Colonic mucosa (tissue), 4 donors: Measurements from ENCODE around the gene PACSIN3. TPM values are rescaled to one million over a fixed set of nuclear protein-coding genes. Genes with fewer than 3 reads are reported as not detected.

ENCODE experiments used
- DNase-seq: peaks from one replicate; pipeline ENCODE4 v3.0.0-alpha.2; 2020
- H3K27ac ChIP-seq: fragments of 200-600 bp; one replicate; pipeline ENCODE4 v1.8.0; 2021
- H3K27me3 ChIP-seq: fragments of 200-600 bp; one replicate; pipeline ENCODE4 v1.8.0; 2021
- H3K36me3 ChIP-seq: fragments of 200-600 bp; one replicate; pipeline ENCODE4 v1.8.0; 2021
- H3K4me1 ChIP-seq: fragments of 200-600 bp; one replicate; pipeline ENCODE4 v1.8.0; 2021; ENCODE audit warnings: mild to moderate bottlenecking
- H3K4me3 ChIP-seq: fragments of 200-600 bp; one replicate; pipeline ENCODE4 v1.8.0; 2021
- H3K9ac ChIP-seq, 2 donors: one replicate each; pipeline ENCODE4 v1.7.0; 2013; ENCODE audit warnings: control low read depth in 2 of 2, low read depth in 2 of 2, low read length in 2 of 2
- H3K9me3 ChIP-seq: fragments of 200-600 bp; one replicate; pipeline ENCODE4 v1.8.0; 2021
- intact Hi-C: fragments of 100-400 bp; cut with DNase I; formaldehyde crosslinking; loops from one replicate; pipeline ENCODE4 v1.14.1; 2022
- total RNA-seq, 2 donors: library from RNA; stranded (reverse); fragmentation: NEBNext Ultra II Directional in 1 of 2; extraction: Animal tissue kit (Norgen Biotek cat#: 25700) in 1 of 2; gene quantifications; one replicate each; pipeline ENCODE4 v1.2.1, GENCODE V29; 2021
- TF ChIP-seq, protein P1 (sequence below): fragments of 200-600 bp; IDR thresholded peaks from one replicate; pipeline ENCODE4 v1.8.0; 2022; ENCODE audit warnings: antibody characterized with exemption, mild to moderate bottlenecking
- donor health status: healthy.
- donor health status: DM: no; HTN: no; CAD: no.
- donor health status: DM: no; HTN: no; CAD: no.

The PACSIN3 gene
- total RNA-seq, 2 donors from 2014 or later: 3.2 to 11.2 TPM

DNA sequence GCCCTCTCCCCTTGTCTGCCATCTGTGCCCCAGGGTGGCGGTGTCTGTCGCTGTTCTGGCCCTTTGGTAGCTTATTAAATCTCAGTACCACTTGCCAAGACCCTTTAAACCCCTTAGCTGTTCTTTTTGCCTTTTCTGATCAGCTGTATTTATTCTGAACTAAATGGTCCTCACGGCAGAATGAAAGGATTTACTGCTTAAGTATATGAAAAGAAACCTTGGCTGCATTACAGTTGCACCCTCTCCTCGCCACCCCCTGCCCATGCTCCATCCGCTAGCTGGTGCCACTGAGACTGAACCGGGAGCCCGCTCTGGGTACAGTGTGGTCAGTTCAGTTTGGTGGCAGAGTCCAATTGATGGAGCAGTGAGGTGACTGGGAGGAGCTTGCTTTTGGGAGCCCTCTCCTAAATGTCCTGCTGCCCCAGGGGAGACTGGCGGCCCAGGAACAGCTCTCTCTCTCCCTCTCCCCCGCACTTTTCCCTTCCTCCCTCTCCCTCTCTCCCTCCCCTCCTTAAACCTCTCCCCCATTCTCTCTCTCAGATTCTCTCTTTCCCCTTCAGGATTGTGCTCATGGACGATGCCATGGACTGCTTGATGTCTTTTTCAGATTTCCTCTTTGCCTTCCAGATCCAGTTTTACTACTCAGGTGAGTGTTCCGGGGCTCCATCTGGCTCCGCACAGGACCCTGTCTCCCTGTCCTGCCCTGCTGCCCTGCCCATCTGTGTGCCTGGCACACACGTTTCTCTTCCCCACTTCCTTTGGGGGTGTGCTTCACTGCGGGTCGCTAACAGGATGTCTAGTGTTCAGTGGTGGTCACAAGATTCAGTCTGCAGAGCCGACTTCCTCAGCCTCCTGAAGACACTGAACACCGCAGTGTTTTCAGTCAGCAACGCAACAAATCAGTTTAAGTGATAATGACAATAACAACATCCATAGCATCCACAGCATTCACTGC is 31.3 kb downstream of the PACSIN3 start:
- no peak for DNase-seq
- H3K4me1 ChIP-seq: peaks cover 14% of the 10 kb centered on the region
- H3K9ac ChIP-seq: peak overlapping the region in 1 of 2 donors; percentile 12
- no peak overlapping the region for H3K4me3 ChIP-seq
- no peaks in the 10 kb centered on the region for H3K36me3 ChIP-seq
- no peaks in the 10 kb centered on the region for H3K27me3 ChIP-seq
- TF ChIP-seq, protein P1, sequence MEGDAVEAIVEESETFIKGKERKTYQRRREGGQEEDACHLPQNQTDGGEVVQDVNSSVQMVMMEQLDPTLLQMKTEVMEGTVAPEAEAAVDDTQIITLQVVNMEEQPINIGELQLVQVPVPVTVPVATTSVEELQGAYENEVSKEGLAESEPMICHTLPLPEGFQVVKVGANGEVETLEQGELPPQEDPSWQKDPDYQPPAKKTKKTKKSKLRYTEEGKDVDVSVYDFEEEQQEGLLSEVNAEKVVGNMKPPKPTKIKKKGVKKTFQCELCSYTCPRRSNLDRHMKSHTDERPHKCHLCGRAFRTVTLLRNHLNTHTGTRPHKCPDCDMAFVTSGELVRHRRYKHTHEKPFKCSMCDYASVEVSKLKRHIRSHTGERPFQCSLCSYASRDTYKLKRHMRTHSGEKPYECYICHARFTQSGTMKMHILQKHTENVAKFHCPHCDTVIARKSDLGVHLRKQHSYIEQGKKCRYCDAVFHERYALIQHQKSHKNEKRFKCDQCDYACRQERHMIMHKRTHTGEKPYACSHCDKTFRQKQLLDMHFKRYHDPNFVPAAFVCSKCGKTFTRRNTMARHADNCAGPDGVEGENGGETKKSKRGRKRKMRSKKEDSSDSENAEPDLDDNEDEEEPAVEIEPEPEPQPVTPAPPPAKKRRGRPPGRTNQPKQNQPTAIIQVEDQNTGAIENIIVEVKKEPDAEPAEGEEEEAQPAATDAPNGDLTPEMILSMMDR: no peak
- no peak overlapping the region for H3K27ac ChIP-seq
- H3K9me3 ChIP-seq: no peaks in the 10 kb centered on the region
- intact Hi-C loops: no loop called here

DNA sequence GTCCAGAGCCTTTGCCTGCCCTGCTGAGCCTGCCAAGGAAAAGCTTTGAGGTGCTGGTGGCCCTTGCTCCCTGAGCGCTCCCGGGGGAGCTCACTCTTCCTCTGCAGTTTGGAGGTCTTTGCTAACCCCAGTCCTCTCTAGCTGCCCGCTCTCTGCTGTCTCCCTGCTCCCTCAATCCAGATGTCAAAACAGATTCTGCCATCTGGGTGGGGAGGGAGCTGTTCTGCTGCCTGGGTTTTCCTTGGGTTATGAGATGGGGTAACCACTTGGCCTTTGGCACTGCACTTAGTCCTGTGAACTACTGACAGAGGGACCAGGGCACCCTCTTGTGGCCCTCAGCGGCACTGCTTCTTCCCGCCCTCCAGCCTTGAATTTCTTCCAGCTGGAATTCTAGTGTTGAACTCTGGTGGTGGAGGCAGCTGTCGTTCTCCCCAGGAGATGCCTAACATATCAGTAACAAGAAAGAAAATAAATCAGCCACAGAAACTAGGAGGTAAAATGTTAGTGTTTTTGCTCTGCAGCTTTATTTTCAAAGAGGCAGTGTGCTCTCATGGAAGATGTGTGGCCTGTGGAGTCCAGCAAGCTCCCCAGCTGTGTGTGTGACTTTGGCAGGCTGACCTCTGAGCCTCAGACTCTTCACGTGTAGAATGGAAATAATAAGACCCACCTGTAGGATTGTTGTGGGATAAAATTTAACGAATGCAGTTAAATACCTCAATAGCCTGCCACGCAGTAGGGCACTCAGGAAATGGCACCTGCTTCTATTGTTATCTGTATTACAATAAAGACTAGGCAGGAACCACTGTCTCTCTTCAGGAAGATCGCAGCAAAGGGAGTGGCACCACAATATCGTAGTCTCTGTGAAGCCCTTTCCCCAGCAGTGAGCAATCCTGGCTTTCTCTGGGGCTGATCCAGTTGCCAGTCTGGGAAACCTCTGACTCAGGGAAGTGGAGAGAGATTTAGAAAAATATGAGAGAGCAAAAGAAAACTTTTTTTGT is 33.0 kb downstream of the PACSIN3 start:
- no peaks in the 10 kb centered on the region for H3K27me3 ChIP-seq
- DNase-seq: peak; percentile 88
- no peaks in the 10 kb centered on the region for H3K9me3 ChIP-seq
- peak overlapping the region in 1 of 2 donors; percentile 15 for H3K9ac ChIP-seq
- no peaks in the 10 kb centered on the region for H3K36me3 ChIP-seq
- no peak overlapping the region for H3K4me3 ChIP-seq
- TF ChIP-seq, protein P1: peak; percentile 91
- H3K4me1 ChIP-seq: peaks cover 14% of the 10 kb centered on the region
- intact Hi-C loops: no loop called here
- peak overlapping the region; percentile 20 for H3K27ac ChIP-seq

DNA sequence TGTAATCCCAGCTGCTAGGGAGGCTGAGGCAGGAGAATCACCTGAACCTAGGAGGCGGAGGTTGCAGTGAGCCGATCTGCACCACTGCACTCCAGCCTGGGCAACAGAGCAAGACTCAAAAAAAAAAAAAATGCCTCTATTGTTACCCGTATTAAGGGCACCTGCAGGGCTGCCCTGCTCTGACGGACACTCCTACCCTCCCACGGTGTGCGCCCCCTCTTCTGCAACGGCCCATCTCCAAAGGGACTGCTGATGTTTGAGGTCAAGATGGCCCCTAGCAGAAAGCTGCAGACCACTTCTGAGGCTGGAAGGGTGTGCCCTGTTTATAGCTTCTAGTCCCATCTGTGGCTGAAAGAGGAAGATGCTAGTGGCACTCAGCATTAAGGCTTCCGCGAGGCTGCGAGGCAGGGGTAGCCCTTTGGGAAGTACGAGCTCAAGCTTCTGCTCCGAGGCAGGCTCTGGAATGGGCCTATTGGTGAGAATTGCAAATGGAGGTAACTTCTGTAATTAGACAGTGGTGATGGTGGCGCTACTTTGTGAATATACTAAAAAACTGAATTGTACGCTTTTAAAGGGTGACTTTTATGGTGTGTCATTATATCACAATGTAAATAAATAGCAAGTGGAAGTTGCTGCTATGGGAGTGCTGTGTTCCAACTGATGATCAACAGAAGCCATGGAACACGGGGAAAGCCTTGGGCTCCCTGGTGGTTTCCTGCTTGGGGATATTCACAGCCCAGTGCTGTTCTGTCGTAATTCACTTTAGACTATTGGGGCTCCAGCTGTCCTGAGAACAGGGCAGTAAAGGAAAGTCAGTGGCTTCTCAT is 33.9 kb downstream of the PACSIN3 start:
- Histone ChIP-seq H3K27me3 (no peaks in the 10 kb centered on the region), H3K9ac (peak overlapping the region in 1 of 2 donors; percentile 15), H3K27ac (peak overlapping the region; percentile 11), H3K9me3 (no peaks in the 10 kb centered on the region), H3K36me3 (no peaks in the 10 kb centered on the region), H3K4me3 (no peak overlapping the region), H3K4me1 (peaks cover 14% of the 10 kb centered on the region)
- DNase-seq: no peak
- intact Hi-C loops: no loop called here
- TF ChIP-seq, protein P1: no peak

DNA sequence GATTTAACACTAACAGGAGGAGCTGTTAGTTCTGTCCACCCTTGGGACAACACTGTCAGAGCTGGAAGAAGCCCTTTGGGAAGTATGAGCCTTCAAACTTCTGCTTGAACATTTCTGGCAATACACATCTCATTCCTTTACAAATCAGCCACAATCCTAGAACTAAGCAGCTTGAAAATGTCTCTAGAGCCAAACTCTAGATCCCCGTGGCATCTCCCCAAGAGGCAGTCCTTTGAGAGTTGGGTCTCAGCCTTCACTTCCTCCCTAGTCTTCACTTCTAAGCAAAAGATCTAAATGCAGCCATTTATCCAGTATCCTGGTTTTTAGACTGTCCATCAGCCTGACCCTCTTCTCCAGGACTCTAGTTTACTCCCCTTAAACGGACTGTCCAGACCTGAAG is 36.5 kb downstream of the PACSIN3 start:
- Histone ChIP-seq H3K9ac (no peak overlapping the region), H3K4me3 (no peak overlapping the region), H3K27me3 (no peaks in the 10 kb centered on the region), H3K4me1 (peaks cover 14% of the 10 kb centered on the region), H3K36me3 (no peaks in the 10 kb centered on the region), H3K9me3 (no peaks in the 10 kb centered on the region), H3K27ac (no peak overlapping the region)
- no peak for DNase-seq
- TF ChIP-seq, protein P1: no peak
- intact Hi-C loops: no loop called here
